Measurements from ENCODE around the gene CAND2.
"Not testable (repeated sequence)": the region's sequence is repeated elsewhere in the genome, so short reads cannot be mapped to it uniquely, and the experiment has no call there.

CAND2 gene

DNA sequence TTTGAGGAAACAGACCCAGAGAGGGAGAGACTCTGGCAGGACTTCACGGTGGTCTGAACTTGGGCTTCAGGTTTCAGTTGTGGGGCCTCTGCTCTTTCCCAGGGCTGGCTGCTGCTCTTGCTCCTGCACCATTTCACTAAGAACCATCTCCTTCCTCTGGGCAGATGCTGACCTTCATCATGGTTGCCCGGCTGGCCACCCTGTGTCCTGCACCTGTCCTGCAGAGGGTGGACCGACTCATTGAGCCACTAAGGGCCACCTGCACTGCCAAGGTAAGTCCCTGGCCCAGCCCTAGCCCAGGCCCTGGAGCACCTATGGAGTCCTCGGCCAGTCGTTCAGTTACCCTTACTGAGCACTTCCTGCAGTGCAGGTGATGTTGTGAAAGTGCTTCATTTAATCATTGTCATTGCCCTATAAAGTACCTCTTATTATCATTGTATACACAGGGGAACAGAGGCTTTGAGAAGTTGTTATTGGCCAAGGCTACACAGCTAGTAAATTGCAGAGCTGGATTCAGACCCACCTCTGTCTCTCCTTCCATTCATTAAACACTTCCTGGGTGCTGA, 34.9 kb downstream of the CAND2 start:
- no peak for DNase-seq (ENCODE audit: low read depth)

DNA sequence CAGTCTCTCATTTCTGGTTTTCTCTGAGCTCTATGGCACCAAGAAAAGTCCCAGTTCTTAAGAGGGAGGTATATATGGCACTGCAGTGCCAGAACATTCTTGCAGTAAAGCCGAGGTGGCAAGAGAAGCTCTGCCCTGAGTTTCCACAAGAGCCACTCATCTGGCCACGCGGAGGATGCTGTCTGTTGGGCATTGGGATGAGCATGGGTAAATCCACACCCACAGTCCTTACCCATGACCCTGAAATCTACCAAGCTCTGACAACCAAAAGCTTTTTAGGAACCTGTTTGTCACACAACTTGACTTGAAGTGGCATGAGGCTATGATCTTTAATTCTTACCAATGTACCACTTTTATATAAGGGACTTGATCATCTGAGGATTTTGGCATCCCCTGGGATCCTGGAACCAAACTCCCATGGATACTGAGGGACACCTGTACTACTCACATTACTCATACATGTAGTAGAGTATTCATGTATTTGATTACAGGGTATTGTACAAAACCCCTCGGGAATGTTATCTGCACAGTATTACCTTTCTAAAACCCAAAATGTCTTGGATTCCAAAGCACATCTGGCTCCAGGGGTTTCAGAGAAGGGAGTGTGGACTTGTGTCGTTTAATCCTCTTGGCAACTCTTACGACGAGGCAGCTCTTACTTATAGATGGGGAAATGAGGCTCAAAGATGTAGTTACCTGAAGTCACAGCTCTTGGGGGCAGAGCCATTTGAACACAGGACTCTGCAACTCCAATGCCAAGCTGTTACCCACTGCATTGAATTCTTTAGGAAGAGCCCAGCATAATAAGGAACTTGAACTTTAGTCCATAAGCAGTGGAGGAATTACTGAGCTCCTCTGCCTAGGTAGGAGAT, 36.1 kb downstream of the CAND2 start:
- no peak for DNase-seq (ENCODE audit: low read depth)

DNA sequence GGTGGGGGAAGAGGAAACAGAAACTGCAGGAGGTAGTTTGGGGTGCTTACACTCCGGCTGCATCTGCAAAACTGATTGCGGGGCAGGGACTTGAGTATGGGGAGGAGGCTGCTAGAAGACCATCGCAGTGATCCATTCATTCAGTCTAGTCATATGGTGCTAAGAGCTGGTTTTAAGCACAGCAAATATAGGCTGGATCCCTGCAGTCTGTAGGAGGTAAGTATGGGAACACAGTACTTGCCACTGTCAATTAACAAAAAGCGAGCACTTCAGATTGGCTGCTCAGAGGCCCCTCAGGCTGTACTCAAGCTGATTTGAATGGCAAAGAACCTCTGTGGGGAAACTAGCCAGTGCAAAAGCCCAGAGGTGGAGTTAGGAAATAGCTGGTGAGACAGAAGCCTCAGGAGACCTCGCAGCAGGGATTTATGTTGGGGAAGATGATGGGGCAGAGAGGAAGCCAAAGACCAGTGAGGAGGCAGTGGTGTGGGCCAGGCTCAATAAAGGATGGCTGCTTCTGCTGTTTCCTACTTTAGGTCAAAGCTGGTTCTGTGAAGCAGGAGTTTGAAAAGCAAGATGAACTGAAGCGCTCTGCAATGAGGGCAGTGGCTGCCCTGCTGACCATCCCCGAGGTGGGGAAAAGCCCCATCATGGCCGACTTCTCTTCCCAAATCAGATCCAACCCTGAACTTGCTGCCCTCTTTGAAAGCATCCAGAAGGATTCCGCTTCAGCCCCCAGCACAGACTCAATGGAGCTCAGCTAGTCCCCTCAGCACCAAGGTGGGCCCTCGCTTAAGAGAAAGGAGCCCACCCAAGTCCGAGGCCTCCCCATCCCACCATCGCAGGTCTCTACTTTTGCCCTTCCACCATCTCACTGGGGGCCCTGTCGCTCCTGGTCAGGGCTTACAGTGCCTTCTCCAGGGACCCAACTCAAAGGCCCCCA, 37.0 kb downstream of the CAND2 start:
- no peak for DNase-seq (ENCODE audit: low read depth)

DNA sequence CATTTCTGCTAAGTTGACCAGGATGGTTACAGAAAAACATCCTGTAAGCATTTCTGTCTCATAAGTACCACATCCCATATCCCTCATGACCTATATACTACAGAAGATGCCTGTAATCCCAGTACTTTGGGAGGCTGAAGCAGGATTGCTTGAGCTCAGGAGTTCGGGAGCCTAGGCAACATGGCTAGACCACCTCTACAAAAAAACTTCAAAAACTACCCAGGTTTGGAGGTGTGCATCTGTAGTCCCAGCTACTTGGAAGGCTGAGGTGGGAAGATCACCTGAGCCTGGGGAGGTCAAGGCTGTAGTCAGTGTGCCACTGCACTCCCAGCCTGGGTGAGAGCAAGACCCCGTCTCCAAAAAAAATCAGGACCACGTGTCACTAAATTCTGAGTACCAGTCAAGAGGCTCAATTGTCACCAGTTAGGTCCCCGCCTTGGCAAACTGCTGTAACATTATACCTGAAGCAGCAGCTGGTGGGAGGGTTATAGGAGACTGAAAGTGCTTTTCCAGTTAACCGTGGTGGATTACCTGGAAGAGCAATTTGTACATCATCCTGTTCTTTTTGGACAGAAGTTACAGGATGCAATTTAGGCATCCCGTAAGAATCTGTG, 38.7 kb downstream of the CAND2 start:
- no peak for DNase-seq (ENCODE audit: low read depth)

DNA sequence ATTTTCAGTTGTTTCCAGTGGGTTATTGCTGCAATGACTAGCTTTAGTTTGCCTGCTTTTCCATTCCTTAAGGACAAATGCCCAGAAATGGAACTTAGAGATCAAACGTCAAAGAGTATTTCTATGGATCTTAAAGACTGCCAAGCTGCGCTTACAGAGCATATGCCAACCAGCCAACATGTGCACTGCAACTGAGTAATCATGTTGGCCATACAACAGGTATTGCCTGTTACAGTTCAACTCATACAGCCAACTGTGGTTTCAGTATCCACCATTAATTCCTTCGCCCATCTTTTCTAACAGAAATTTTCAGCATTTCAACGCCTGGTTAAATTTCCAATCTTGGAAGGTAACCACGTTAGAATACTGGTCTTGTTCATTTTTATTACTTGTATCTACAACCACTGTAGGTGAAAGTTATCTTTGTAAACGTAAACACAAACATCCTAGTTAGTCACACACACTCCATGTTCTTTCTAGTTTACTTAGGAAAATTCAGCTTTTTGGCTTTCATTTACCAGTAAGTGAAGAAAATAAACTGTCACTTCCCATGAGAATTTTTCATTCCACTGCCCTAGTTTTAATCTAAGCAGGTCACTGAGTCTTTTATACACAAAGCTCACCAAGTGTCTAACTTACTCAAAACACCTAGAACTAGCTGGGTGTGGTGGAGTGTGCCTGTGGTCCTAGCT, 41.0 kb downstream of the CAND2 start:
- DNase-seq (ENCODE audit: low read depth), result no peak

DNA sequence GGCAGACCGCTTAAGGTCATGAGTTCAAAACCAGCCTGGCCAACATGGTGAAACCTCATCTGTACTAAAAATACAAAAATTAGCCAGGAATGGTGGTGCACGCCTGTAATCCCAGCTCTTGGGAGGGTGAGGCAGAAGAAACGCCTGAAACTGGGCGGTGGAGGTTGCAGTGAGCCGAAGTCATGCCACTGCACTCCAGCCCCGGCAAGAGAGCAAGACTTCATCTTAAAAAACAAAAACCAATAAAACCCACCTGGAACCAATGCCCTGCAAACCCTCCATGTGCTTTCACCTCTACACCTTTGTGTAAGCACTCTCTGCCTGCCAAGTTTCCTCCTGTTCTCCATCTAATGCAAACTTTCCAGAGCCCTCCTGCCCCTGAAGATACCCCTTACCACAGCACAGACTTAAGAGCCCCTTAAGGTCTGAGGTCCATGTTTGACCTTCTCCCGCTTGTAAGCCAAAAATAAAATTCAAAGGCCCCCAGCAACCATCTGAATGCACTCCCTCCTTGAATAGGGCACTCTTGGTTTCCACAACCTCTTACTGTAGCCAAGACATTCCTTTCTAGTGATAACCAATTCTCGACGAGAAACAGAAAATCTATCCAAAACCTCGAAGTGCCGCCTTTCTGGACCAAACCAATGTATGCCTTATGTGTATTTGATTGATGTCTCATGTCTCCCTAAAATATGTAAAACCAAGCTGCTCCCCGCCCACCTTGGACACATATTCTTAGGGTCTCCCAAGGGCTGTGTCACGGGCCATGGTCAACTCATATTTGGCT, 41.9 kb downstream of the CAND2 start:
- no peak for DNase-seq (ENCODE audit: low read depth)

DNA sequence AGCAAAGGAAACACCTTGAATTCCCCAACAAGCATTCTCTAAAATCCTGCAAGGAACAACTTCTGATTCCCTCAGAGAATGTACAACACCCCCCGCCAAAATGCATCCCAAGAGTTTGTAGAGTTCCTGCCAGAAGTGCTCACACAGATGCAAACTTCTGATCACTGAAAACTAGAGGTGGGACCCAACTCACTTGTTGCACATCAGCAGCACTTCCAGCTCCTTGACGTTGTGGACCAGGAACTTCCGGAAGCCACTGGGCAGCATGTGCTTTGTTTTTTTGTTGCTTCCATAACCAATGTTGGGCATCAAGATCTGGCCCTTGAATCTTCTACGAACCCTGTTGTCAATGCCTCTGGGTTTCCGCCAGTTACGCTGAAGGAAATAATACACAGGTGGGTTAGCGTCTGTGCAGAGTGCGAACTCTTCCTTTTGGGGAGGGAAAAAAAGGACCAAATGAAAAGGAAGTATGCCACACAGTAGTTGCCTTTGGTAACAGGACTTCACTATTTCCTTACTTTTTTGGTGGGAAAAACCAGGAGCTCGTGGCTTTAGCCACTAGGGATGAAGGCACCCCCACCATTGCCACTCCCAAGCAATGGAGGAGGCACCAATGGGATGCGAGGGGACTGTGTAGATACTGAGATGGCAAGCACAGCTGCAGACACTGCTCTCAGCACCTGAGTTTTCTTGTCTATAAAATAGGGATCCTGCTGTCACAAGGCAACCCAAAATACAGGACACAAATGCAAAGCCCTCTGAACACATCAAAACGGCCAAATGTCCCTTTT, 42.9 kb downstream of the CAND2 start:
- DNase-seq (ENCODE audit: low read depth), result no peak

DNA sequence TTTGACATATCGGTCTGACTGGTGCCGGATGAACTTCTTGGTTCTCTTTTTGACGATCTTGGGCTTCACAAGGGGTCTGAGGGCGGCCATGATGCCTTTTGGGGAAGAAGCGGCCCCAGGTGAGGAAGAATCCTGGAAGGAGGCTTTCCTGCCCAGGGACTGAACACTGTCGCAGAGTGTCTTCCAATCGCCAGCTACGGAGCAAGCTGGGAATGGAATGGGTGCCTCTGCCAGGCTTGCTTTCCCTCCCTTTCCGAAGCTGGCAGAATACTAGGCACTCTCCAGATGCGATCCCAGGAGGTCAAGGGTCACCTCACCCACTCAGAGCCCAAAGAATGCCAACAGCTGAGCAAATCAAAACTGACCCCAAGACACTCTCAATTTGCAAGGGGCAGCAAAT, 43.7 kb downstream of the CAND2 start:
- DNase-seq (ENCODE audit: low read depth), result not testable (repeated sequence)

DNA sequence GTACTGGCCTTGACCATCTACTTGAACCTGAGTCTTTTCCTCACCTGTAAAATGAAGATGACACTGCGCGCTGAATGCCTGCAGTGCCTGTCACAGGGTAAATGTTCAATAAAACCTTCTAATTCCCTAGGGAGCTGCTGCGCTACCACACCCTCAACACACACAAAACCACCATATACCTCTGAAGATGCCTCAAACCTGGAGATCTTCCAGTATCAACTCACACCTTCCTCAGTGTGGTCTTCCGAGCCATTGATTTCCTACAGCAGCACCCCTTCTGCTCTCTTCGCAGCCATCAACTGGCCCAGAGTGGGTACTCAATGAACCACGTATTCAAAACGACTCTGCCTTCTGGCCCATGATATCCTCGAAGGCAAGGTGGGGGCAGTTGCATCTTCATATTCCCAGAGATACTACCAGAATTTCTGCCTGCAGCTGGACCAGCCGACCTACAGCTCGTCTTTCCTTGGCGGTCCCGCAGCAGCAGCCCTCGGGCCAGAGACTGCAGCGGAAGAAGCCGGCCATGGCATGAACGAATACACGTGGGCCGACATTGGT, 44.2 kb downstream of the CAND2 start:
- no peak for DNase-seq (ENCODE audit: low read depth)

DNA sequence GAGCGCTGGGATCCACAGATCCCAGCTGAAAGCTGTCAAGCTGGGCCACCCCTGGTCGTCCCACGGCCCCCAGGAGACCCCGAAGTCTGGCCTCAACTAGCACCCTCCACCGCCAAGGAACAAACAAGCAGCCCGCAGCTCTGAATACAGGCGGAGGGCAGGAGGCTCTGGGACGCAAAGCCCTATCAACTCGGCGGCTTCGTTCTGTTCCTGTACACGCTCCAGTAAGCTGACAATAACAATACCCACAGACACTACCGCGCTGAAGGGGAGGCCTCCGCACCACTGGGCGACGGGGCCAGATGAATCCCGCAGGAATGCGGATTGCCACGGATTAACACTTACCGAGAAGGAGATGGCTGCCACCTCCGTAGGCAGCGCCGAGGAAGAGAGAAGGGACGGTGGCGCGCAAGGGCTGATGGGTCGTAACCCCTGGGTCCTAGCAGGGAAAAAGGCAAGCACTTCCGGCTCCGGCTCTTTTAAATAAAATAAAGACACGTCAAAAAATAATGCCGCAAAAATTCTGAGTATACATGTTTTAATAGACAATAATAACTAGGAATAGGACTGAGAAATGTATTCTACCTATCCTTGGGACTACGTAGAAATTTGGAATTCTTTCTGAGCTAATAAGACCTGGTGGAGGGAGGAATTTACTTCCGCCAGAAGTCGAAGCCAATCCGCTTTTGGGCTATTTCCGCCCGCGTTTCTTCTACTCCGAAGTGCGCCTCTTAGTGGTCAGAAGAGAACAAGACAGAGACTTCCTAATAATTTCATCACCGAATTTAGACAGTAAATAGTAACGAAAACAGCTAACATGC, 44.9 kb downstream of the CAND2 start, which contains the start of gene RPL32:
Gene RPL32 (minus strand): TSS at position 417 of the 821 bp plus-strand sequence. CDS start 1,328 bp downstream, outside the sequence.
- DNase-seq (ENCODE audit: low read depth), result peak; percentile 71

DNA sequence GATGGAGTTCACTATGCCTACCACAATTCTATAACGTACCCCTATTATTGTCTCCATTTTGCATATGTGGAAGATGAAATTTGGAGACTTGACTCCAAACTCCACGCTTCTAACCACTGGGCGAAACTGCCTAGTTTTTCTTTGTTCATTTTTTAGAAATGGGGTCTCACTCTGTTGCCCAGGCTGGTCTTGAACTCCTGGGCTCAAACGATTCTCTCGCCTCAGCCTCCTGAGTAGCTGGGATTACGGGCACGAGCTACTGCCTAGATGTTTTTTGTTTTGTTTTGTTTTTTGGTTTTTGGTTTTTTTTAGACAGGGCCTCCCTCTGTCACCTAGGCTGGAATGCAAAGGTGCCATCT, 45.5 kb downstream of the CAND2 start:
- no peak for DNase-seq (ENCODE audit: low read depth)

DNA sequence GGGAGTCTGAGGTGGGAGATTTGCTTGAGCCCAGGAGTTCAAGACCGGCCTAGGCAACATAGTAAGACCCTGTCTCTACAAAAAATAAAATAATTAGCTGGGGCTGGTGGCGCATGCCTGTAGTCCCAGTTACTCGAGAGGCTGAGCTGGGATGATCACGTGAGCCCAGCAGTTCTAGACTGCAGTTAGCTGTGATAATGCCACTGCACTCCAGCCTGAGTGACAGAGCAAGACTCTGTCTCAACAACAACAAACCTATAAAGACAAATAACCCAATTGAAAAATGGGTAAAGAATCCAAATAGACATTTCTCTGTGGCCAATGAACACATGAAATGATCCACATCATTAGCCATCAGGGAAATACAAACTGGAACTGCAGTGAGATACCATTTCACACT, 46.0 kb downstream of the CAND2 start:
- no peak for DNase-seq (ENCODE audit: low read depth)

DNA sequence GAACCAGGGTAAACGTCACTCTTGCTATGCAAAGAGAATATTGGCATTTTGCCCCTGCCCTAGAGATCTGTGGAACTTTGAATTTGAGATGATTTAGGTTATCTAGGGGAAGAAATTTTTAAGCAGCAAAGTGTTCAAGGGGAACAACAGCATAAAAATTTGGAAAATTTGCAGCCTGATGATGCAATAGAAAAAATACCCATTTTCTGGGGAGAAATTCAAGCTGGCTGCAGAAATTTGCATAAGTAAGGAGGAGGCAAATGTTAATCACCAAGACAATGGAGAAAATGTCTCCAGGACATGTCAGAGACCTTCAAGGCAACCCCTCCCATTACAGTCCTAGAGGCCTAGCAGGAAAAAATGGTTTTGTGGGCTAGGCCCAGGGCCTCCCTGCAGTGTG, 49.3 kb downstream of the CAND2 start:
- DNase-seq (ENCODE audit: low read depth), result no peak

DNA sequence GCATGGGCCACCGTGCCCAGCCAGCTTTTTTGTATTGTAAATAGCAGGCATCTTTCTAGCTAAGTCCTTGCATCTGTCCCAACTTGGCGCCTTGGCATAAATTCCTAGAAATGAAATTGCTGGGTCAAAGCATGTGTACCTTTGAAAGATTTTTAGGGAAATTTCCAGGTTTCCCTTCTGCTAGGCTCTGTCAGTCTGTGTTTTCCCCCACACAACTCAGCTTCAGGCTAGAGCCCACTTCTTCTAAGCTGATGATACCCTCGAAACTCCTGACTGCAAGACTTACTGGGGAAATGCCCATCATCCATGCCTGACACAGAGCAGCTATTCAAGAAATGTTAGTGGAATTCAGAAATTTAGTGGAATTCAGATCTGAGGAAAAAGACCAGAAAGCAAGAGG, 55.7 kb downstream of the CAND2 start:
- no peak for DNase-seq (ENCODE audit: low read depth)

DNA sequence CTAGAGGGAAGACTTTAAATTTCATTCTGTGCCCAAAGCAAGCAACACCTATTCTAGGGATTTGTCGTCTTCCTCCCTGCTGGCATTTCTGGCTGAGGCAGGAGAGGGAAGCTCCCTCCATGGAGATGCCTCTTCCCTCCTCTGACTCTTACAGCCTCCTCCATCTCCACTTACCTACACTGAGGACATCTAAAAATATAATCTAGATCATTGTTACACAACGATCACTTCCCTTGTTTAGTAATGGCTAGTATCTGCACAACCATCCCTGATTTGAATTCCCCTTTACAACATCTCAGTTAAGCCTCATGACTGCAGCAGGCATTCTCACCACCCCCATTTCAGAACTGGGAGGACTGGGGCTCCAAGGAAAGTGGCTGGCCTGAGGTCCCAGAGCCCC, 57.4 kb downstream of the CAND2 start:
- DNase-seq (ENCODE audit: low read depth), result not testable (repeated sequence)

DNA sequence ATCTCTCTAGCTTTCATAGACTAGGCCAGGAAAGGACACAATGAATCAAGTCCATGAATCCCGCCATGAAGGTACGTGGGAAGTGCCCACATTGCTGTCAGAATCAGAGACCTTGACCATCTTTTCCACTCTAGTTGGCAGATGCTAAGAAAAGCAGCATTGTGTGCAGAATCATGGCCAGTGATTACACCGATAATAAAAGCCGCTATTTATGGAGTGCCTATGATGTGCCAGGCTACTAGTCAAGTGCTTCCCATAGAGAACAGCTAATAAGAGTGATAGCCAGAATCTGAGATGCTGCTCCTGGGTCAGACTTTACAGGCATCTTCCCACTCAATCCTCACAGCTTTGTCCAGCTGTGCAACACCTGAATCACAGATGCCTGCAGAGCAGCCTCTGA, 58.1 kb downstream of the CAND2 start:
- DNase-seq (ENCODE audit: low read depth), result no peak

DNA sequence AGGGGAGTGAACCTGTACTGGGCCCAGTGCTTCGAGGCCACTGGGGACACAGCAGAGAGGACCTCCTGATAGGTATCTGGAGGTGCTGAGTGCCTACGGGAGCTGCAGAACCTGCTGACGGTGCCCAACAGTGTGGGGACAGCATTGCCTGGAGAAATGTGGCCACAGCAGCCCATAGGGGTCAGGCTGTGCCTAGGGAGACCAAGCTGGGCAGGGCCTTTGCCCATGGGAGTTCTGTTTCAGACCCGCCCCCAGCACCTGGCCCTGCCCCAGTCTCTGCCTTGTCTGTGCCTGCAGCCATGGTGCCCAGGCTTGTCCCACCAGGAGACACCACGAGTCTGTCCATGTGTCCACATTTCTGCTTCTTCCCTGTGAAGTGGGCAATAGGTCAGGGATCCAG, 60.1 kb downstream of the CAND2 start:
- DNase-seq (ENCODE audit: low read depth), result no peak

DNA sequence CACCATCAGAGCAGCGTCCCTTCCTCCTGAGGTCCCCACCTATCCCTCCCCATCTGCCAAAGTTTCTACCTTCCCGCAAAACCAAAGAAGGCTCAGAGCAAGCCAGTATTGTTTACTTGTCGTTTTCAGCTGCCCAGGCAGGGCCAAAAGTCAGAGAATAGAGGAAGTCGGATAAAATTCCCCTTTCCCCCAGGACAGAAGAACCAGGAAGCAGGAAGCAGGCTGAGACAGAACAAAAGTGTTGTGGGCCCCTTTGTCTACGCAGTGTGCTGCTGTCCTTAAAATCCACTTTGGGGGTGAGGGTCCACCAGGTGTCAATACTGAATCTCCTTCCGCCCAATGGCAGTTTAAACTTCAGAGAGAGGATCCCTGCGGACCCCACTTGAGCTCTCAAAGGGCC, 63.4 kb downstream of the CAND2 start:
- DNase-seq (ENCODE audit: low read depth), result no peak

DNA sequence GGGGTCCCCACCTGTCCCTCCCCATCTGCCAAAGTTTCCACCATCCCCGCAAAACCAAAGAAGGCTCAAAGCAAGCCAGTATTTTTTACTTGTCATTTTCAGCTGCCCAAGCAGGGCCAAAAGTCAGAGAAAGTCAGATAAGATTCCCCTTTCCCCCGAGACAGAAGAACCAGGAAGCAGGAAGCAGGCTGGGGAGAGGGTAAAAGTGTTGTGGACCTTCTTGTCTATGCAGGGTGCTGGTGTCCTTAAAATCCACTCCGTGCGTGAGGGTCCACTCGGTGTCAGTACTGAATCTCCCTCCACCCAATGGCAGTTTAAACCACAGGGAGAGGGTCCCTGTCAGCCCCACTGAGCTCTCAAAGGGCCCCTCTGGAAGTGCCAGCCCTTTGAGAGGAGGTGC, 65.1 kb downstream of the CAND2 start:
- DNase-seq (ENCODE audit: low read depth), result no peak
